GM10248 (cell line): ENCODE data around the gene GPR65.

ENCODE experiments used
- CTCF ChIA-PET: fragments of 300-600 bp; sonication (Branson Sonifier 250); formaldehyde crosslinking; extraction: SDS; loops from one replicate; lab custom pipeline; 2021; ENCODE audit warnings: antibody characterized with exemption; lab: Yijun Ruan, JAX
- POLR2A ChIA-PET: fragments of 350-650 bp; sonication (Branson Sonifier 250); formaldehyde crosslinking; extraction: SDS; loops from one replicate; lab custom pipeline; 2020; ENCODE audit warnings: antibody characterized with exemption; lab: Yijun Ruan, JAX
- DNase-seq: peaks from one replicate; pipeline ENCODE4 v3.0.0; 2012; ENCODE audit errors: extremely low spot score
- CTCF ChIP-seq: IDR thresholded peaks from 2 replicates; pipeline ENCODE4 v1.5.1; 2012; ENCODE audit warnings: mild to moderate bottlenecking, low read depth; ENCODE audit errors: extremely low read depth, missing control alignments, control extremely low read depth

Gene GPR65

GRCh38 chr14:87971010-87971409 is 33.9 kb upstream of the GPR65 start:
- POLR2A ChIA-PET, result no interaction called here
- peak; percentile 27 for DNase-seq
- CTCF ChIA-PET, result interaction anchor here (1.0 to 1.2 kb wide), 2 partner anchors 18 to 26 kb away, joined by 3 to 4 read pairs; no protein-coding TSS in a partner anchor
- TF ChIP-seq CTCF, result no peak

GRCh38 chr14:87975636-87976035 is 29.3 kb upstream of the GPR65 start:
- no peak for DNase-seq
- ChIA-PET POLR2A (no interaction called here), CTCF (interaction anchor here (1.0 to 1.3 kb wide), 3 partner anchors 8 to 30 kb away, joined by 3 to 6 read pairs (median 5); no protein-coding TSS in a partner anchor)
- no peak for TF ChIP-seq CTCF

GRCh38 chr14:87979689-87980088 is 25.2 kb upstream of the GPR65 start:
- DNase-seq, result no peak
- ChIA-PET POLR2A (no interaction called here), CTCF (interaction anchor here (0.7 kb wide), 1 partner anchor 291 kb away, joined by 3 read pairs; no protein-coding TSS in a partner anchor)
- no peak for TF ChIP-seq CTCF

- no peak for DNase-seq
- ChIA-PET CTCF (interaction anchor here (1.1 to 2.2 kb wide), 5 partner anchors 12 to 44 kb away, joined by 3 to 8 read pairs (median 5); no protein-coding TSS in a partner anchor), POLR2A (no interaction called here)
- TF ChIP-seq CTCF, result no peak
Observed at GRCh38 chr14:87989221-87989955, 15.5 kb upstream of the GPR65 start.

GRCh38 chr14:87989956-87990299 is 15.0 kb upstream of the GPR65 start:
- no peak for TF ChIP-seq CTCF
- ChIA-PET POLR2A (no interaction called here), CTCF (interaction anchor here (1.0 to 2.2 kb wide), 5 partner anchors 12 to 44 kb away, joined by 3 to 8 read pairs (median 5); no protein-coding TSS in a partner anchor)
- no peak for DNase-seq

GRCh38 chr14:87990682-87991081 is 14.3 kb upstream of the GPR65 start:
- DNase-seq, result no peak
- ChIA-PET POLR2A (interaction anchor here (0.7 kb wide), 1 partner anchor 147 kb away, joined by 3 read pairs; no protein-coding TSS in a partner anchor), CTCF (interaction anchor here (1.0 to 1.9 kb wide), 3 partner anchors 13 to 45 kb away, joined by 3 to 8 read pairs (median 5); no protein-coding TSS in a partner anchor)
- no peak for TF ChIP-seq CTCF
